Thyroid gland (tissue), 4 donors: Measurements from ENCODE around the gene PPP4R1. TPM values are rescaled to one million over a fixed set of nuclear protein-coding genes. Genes with fewer than 3 reads are reported as not detected.

Experiments used
- DNase-seq, 2 donors: peaks; one replicate each; pipeline ENCODE4 v3.0.0-alpha.2; 2019
- H3K27ac ChIP-seq, 3 donors: fragments of 200-600 bp; sonication (generic); 1 replicate in 2 of 3; 2 replicates in 1 of 3; pipeline ENCODE4 v1.5.1; 2016 to 2019; ENCODE audit warnings: mild to moderate bottlenecking in 1 of 3, moderate library complexity in 1 of 3
- H3K27me3 ChIP-seq: fragments of 200-600 bp; sonication (generic); one replicate; pipeline ENCODE4 v1.5.1; 2019
- H3K36me3 ChIP-seq, 2 donors: fragments of 200-600 bp; sonication (generic); one replicate each; pipeline ENCODE4 v1.5.1; 2016 to 2019
- H3K4me1 ChIP-seq, 2 donors: fragments of 200-600 bp; sonication (generic); one replicate each; pipeline ENCODE4 v1.5.1; 2017 to 2019
- H3K4me3 ChIP-seq, 3 donors: fragments of 200-600 bp; sonication (generic); replicated peaks in 1 of 3; 1 replicate in 2 of 3; 2 replicates in 1 of 3; pipeline ENCODE4 v1.5.1; 2016; ENCODE audit warnings: mild to moderate bottlenecking in 1 of 3
- H3K9me3 ChIP-seq: fragments of 200-600 bp; sonication (generic); one replicate; pipeline ENCODE4 v1.5.1; 2017
- POLR2A ChIP-seq, 2 donors: fragments of 450-650 bp; IDR thresholded peaks; one replicate each; pipeline ENCODE4 v1.6.1; 2017; ENCODE audit warnings: antibody characterized with exemption in 2 of 2, mild to moderate bottlenecking in 2 of 2, moderate library complexity in 1 of 2
- WGBS, 2 donors: methylation state at CpG; one replicate each; pipeline ENCODE4 v1.1.5; 2017; 5-methylcytosine and 5-hydroxymethylcytosine counted together
- intact Hi-C: fragments of 100-400 bp; cut with DNase I; formaldehyde crosslinking; loops from one replicate; pipeline ENCODE4 v1.15.1; 2023
- total RNA-seq, 4 donors: library from RNA; depleted of rRNA; stranded (reverse); fragments of >200 nt; gene quantifications; one replicate each; pipeline ENCODE4 v1.2.3, GENCODE V29; 2016
- TF ChIP-seq, protein P1 (sequence below), 6 experiments: fragments of 200-600 bp in 3 of 6; fragments of 450-650 bp in 3 of 6; sonication (generic) in 3 of 6; IDR thresholded peaks; one replicate each; pipeline ENCODE4 v1.5.1; 2016 to 2019; ENCODE audit warnings: antibody characterized with exemption in 6 of 6, mild to moderate bottlenecking in 2 of 6, inconsistent platforms in 1 of 6, moderate library complexity in 1 of 6

The PPP4R1 gene
- total RNA-seq, 4 donors from 2014 or later = 95.5 to 170 (median 110) TPM

DNA sequence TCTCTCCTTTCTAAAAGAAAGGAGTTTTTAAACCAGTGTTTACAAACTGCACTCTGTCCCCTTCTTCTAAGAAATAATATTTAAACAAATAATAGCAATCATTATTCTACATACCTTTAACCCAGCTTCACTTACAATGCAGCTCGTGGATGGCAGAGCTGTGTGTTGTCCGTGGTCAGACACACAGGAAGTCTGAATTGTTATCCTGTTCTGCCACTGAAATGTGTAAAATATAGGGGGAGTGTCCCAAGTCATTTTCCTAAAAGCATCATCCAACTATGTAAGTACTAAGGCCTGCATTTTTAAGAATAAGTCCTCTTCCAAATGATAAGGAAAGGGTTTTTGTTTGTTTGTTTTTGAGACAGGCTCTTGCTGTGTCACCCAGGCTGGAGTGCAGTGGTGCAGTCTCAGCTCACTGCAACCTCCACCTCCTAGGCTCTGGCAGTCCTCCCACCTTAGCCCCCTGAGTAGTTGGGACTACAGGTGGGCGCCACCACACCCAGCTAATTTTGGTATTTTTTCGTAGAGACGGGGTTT, 2.7 kb upstream of the PPP4R1 start:
- TF ChIP-seq, protein P1, sequence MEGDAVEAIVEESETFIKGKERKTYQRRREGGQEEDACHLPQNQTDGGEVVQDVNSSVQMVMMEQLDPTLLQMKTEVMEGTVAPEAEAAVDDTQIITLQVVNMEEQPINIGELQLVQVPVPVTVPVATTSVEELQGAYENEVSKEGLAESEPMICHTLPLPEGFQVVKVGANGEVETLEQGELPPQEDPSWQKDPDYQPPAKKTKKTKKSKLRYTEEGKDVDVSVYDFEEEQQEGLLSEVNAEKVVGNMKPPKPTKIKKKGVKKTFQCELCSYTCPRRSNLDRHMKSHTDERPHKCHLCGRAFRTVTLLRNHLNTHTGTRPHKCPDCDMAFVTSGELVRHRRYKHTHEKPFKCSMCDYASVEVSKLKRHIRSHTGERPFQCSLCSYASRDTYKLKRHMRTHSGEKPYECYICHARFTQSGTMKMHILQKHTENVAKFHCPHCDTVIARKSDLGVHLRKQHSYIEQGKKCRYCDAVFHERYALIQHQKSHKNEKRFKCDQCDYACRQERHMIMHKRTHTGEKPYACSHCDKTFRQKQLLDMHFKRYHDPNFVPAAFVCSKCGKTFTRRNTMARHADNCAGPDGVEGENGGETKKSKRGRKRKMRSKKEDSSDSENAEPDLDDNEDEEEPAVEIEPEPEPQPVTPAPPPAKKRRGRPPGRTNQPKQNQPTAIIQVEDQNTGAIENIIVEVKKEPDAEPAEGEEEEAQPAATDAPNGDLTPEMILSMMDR (IDR thresholded peaks at IDR 0.05) = no peak
- TF ChIP-seq POLR2A (IDR thresholded peaks at IDR 0.05) = no peak

GRCh38 chr18:9616049-9616448, 1.7 kb upstream of the PPP4R1 start:
- WGBS, 2 donors = 96 to 100% methylated on average over 2 of the region's 2 CpGs
- no peak for TF ChIP-seq POLR2A (IDR thresholded peaks at IDR 0.05)
- TF ChIP-seq, protein P1 (IDR thresholded peaks at IDR 0.05) = no peak
- H3K4me3 ChIP-seq = no peak overlapping the region
- intact Hi-C loops = loop anchor here (10.0 kb wide), 1 partner anchor 119 kb away; no protein-coding TSS in a partner anchor
- peaks cover 16 to 21% of the 10 kb centered on the region in 2 donors for H3K4me1 ChIP-seq
- H3K9me3 ChIP-seq = no peaks in the 10 kb centered on the region
- no peak for DNase-seq
- no peak overlapping the region for H3K27ac ChIP-seq
- H3K27me3 ChIP-seq = no peaks in the 10 kb centered on the region
- peaks cover 0 to 6% of the 10 kb centered on the region in 2 donors for H3K36me3 ChIP-seq

More for the DNA sequence above, 2.7 kb upstream of the PPP4R1 start:
- H3K27ac ChIP-seq = no peak overlapping the region
- peaks cover 15 to 18% of the 10 kb centered on the region in 2 donors for H3K4me1 ChIP-seq
- DNase-seq = no peak
- no peaks in the 10 kb centered on the region for H3K27me3 ChIP-seq
- WGBS, 2 donors = 92 to 93% methylated on average over 5 of the region's 5 CpGs
- H3K36me3 ChIP-seq = no peaks in the 10 kb centered on the region
- no peak overlapping the region for H3K4me3 ChIP-seq
- no peaks in the 10 kb centered on the region for H3K9me3 ChIP-seq
- intact Hi-C loops = loop anchor here (10.0 kb wide), 1 partner anchor 118 kb away; no protein-coding TSS in a partner anchor

DNA sequence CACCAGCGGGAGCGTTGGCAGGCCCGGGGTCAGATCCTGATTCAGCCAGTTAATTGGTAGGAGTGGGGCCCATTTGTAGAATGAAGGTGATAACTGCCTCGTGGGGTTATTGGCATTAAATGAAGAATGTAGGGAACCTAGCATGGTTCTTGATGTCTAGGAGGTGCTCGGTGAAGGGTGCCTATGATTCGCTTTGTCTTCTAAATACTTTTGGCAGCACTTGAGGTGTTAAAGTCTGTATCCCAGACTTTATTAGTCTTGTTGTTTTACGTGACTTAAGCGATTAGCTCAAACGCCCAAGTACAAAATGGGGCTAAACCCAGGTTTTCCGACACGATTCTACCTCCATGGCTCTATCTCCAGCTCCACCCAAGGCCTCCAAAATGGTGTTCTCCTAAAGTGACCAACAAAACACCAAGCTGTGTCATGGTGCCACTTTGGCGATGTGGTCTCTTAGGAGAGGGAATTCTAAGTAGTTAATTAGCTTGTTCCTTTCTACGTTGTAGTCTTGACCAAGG, 980 bp upstream of the PPP4R1 start:
- WGBS, 2 donors = 54 to 60% methylated on average over 13 of the region's 13 CpGs
- no peak for DNase-seq
- intact Hi-C loops = loop anchor here (10.0 kb wide), 1 partner anchor 119 kb away; no protein-coding TSS in a partner anchor

DNA sequence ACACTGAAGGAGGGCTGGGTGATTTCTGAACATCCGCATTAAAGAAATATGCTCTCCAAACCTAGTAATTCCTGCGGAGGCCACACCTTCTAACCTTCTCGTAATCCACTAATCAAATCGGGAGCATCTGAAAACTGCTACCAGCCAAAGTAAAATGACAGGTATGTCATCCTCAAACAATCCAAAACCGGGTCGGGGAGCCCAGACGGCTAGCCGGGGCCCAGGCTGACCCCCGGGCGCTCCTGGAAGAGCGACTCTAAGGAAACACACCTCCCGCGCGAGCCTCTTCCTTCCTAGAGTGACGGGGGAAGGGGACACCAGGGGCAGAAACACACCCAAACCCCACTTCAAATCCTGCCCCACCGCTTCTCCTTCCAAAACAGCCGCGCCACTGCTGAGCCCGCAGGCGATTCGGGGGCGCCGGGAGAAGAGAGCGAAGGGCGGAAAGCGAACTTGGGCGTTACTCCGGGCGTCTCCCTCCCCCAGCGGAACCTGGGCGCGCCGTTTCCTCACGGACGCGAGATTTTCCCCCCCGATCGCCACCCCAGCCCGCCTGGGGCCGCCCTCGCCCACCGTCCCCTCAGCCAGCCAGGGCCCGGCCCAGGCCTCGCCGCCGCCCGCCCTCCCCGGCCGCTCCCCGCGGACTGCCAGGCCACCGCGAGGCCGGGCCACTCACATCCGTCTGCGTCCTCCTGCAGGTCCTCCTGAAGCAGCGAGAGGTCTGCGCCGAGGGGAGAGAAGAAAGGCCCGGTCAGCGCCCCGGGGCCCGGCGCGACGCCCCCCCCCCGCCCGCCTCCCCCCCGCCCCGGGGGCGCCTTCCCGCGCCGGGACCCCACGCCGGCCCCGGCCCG, 584 bp downstream of the PPP4R1 start:
- H3K9me3 ChIP-seq = no peaks in the 10 kb centered on the region
- 1% methylated on average over 19 to 28 of the region's 78 CpGs for WGBS, 2 donors
- H3K4me3 ChIP-seq = peak overlapping the region; percentile 60 to 93 (median 83)
- peaks cover 16 to 21% of the 10 kb centered on the region in 2 donors for H3K4me1 ChIP-seq
- peak; percentile 64 to 66 for DNase-seq
- H3K27ac ChIP-seq = peak overlapping the region; percentile 85 to 97 (median 93)
- no peaks in the 10 kb centered on the region for H3K27me3 ChIP-seq
- intact Hi-C loops = loop anchor here (10.0 kb wide), 1 partner anchor 121 kb away; no protein-coding TSS in a partner anchor
- peaks cover 0 to 9% of the 10 kb centered on the region in 2 donors for H3K36me3 ChIP-seq
- TF ChIP-seq POLR2A (IDR thresholded peaks at IDR 0.05) = peak in 1 of 2 donors; percentile 43
- TF ChIP-seq, protein P1 (IDR thresholded peaks at IDR 0.05) = peak in 1 of 6 experiments; percentile 8

More for the DNA sequence above, 980 bp upstream of the PPP4R1 start:
- no peak for TF ChIP-seq POLR2A (IDR thresholded peaks at IDR 0.05)
- TF ChIP-seq, protein P1 (IDR thresholded peaks at IDR 0.05) = no peak
- Histone ChIP-seq H3K9me3 (no peaks in the 10 kb centered on the region), H3K4me3 (peak overlapping the region in 2 of 3 donors; percentile 62 to 93), H3K36me3 (peaks cover 0 to 9% of the 10 kb centered on the region in 2 donors), H3K4me1 (peaks cover 16 to 21% of the 10 kb centered on the region in 2 donors), H3K27ac (peak overlapping the region; percentile 79 to 97 (median 94)), H3K27me3 (no peaks in the 10 kb centered on the region)
